Activated CD4-positive, alpha-beta memory T cell treated with anti-CD3 and anti-CD28 coated beads, Interleukin-2, amount 10 ng/mL, durations not matched to agents 7 days and 5 days (primary cell): Measurements from ENCODE around the gene RAB3A. TPM values are rescaled to one million over a fixed set of nuclear protein-coding genes. Genes with fewer than 3 reads are reported as not detected.

ENCODE experiments used
- CTCF ChIA-PET: fragments of 350-600 bp; sonication (Branson Sonifier 250); formaldehyde crosslinking; loops from one replicate; lab custom pipeline; 2021; ENCODE audit warnings: antibody characterized with exemption, inconsistent platforms; lab: Charles Lee
- POLR2A ChIA-PET: fragments of 350-600 bp; sonication (Branson Sonifier 250); formaldehyde crosslinking; loops from one replicate; lab custom pipeline; 2021; ENCODE audit warnings: antibody characterized with exemption; lab: Charles Lee
- DNase-seq: peaks from one replicate; pipeline ENCODE4 v3.0.0-alpha.2; 2020
- H3K27ac Mint-ChIP-seq: one replicate; pipeline ENCODE4 v1.8.0; 2021; ENCODE audit warnings: mild to moderate bottlenecking, mixed read lengths
- H3K27me3 Mint-ChIP-seq: one replicate; pipeline ENCODE4 v1.8.0; 2021; ENCODE audit warnings: mixed read lengths
- H3K36me3 Mint-ChIP-seq: one replicate; pipeline ENCODE4 v1.8.0; 2021; ENCODE audit warnings: low read depth, mixed read lengths
- H3K4me1 Mint-ChIP-seq: one replicate; pipeline ENCODE4 v1.8.0; 2021; ENCODE audit warnings: mixed read lengths
- H3K4me3 Mint-ChIP-seq: one replicate; pipeline ENCODE4 v1.8.0; 2021; ENCODE audit warnings: mild to moderate bottlenecking, mixed read lengths
- H3K9me3 Mint-ChIP-seq: one replicate; pipeline ENCODE4 v1.8.0; 2021; ENCODE audit warnings: mixed read lengths
- total RNA-seq, 2 experiments: library from RNA; stranded (reverse); gene quantifications; one replicate each; pipeline ENCODE4 v1.2.3, GENCODE V29; 2021

The RAB3A gene
- total RNA-seq, 2 experiments from 2014 or later, result 3.7 to 5.3 TPM

GRCh38 chr19:18230941-18231734 lies 27.3 kb upstream of the RAB3A start:
- Mint-ChIP-seq H3K4me1 (peaks cover 5% of the 10 kb centered on the region), H3K27me3 (peaks cover 51% of the 10 kb centered on the region)

GRCh38 chr19:18229915-18230314 lies 26.1 kb upstream of the RAB3A start:
- CTCF ChIA-PET, result interaction anchor here (0.7 to 4.4 kb wide), 4 partner anchors 22 to 99 kb away, joined by 3 to 22 read pairs (median 4); no protein-coding TSS in a partner anchor
- Mint-ChIP-seq H3K4me3 (no peak overlapping the region), H3K9me3 (peaks cover 2% of the 10 kb centered on the region), H3K4me1 (peaks cover 9% of the 10 kb centered on the region), H3K27me3 (peaks cover 63% of the 10 kb centered on the region), H3K27ac (no peak overlapping the region), H3K36me3 (no peaks in the 10 kb centered on the region)
- POLR2A ChIA-PET, result no interaction called here
- DNase-seq, result no peak

More at GRCh38 chr19:18230941-18231734, 27.3 kb upstream of the RAB3A start:
- CTCF ChIA-PET, result interaction anchor here (0.5 to 4.4 kb wide), 5 partner anchors 20 to 98 kb away, joined by 3 to 22 read pairs (median 4); no protein-coding TSS in a partner anchor
- H3K27ac Mint-ChIP-seq, result no peak overlapping the region
- peaks cover 2% of the 10 kb centered on the region for H3K9me3 Mint-ChIP-seq
- no peaks in the 10 kb centered on the region for H3K36me3 Mint-ChIP-seq
- no peak for DNase-seq
- POLR2A ChIA-PET, result no interaction called here
- H3K4me3 Mint-ChIP-seq, result no peak overlapping the region

GRCh38 chr19:18229474-18229873 lies 25.6 kb upstream of the RAB3A start:
- DNase-seq, result no peak
- Mint-ChIP-seq H3K4me3 (no peak overlapping the region), H3K27ac (no peak overlapping the region), H3K27me3 (peaks cover 67% of the 10 kb centered on the region), H3K9me3 (peaks cover 2% of the 10 kb centered on the region), H3K4me1 (peaks cover 13% of the 10 kb centered on the region), H3K36me3 (no peaks in the 10 kb centered on the region)
- POLR2A ChIA-PET, result no interaction called here
- CTCF ChIA-PET, result no interaction called here

- POLR2A ChIA-PET, result no interaction called here
Measured at GRCh38 chr19:18227781-18228271, 24.0 kb upstream of the RAB3A start.

GRCh38 chr19:18226956-18227780 lies 23.3 kb upstream of the RAB3A start:
- Mint-ChIP-seq H3K4me1 (peaks cover 14% of the 10 kb centered on the region), H3K4me3 (no peak overlapping the region), H3K9me3 (no peaks in the 10 kb centered on the region), H3K36me3 (no peaks in the 10 kb centered on the region), H3K27ac (no peak overlapping the region), H3K27me3 (peaks cover 58% of the 10 kb centered on the region)
- CTCF ChIA-PET, result no interaction called here
- no peak for DNase-seq
- POLR2A ChIA-PET, result no interaction called here

More at GRCh38 chr19:18227781-18228271, 24.0 kb upstream of the RAB3A start:
- Mint-ChIP-seq H3K9me3 (no peaks in the 10 kb centered on the region), H3K27ac (no peak overlapping the region), H3K27me3 (peaks cover 63% of the 10 kb centered on the region), H3K4me1 (peaks cover 18% of the 10 kb centered on the region), H3K4me3 (no peak overlapping the region), H3K36me3 (no peaks in the 10 kb centered on the region)
- DNase-seq, result no peak
- CTCF ChIA-PET, result no interaction called here

GRCh38 chr19:18225702-18226468 lies 22.0 kb upstream of the RAB3A start, which contains the start of gene PDE4C:
TSS of gene PDE4C (minus strand) at chr19:18226438. CDS start at chr19:18226415, 23 bp downstream.
- no peak for DNase-seq
- H3K27me3 Mint-ChIP-seq, result peaks cover 52% of the 10 kb centered on the region
- no peaks in the 10 kb centered on the region for H3K9me3 Mint-ChIP-seq
- no peak within 1 kb of the TSS for H3K4me3 Mint-ChIP-seq
- H3K4me1 Mint-ChIP-seq, result peaks cover 16% of the 10 kb centered on the region
- no peak within 1 kb of the TSS for H3K27ac Mint-ChIP-seq
- H3K36me3 Mint-ChIP-seq, result no peaks in the 10 kb centered on the region
- ChIA-PET CTCF (no interaction called here), POLR2A (no interaction called here)

GRCh38 chr19:18225355-18225701 lies 21.5 kb upstream of the RAB3A start:
- CTCF ChIA-PET, result interaction anchor here (1.5 to 2.9 kb wide), 3 partner anchors 27 to 103 kb away, joined by 12 to 17 read pairs (median 16); no protein-coding TSS in a partner anchor
- H3K4me3 Mint-ChIP-seq, result no peak overlapping the region
- peaks cover 50% of the 10 kb centered on the region for H3K27me3 Mint-ChIP-seq
- H3K4me1 Mint-ChIP-seq, result peaks cover 16% of the 10 kb centered on the region
- H3K9me3 Mint-ChIP-seq, result no peaks in the 10 kb centered on the region
- no peaks in the 10 kb centered on the region for H3K36me3 Mint-ChIP-seq
- no peak for DNase-seq
- no peak overlapping the region for H3K27ac Mint-ChIP-seq
- POLR2A ChIA-PET, result no interaction called here

- peak; percentile 93 for DNase-seq
- peak overlapping the region; percentile 47 for H3K27ac Mint-ChIP-seq
- peak overlapping the region; percentile 75 for H3K4me3 Mint-ChIP-seq
- H3K4me1 Mint-ChIP-seq, result peaks cover 18% of the 10 kb centered on the region
- peaks cover 51% of the 10 kb centered on the region for H3K27me3 Mint-ChIP-seq
- ChIA-PET CTCF (interaction anchor here (0.6 to 2.9 kb wide), 18 partner anchors 8 to 481 kb away, joined by 3 to 17 read pairs (median 6); partner anchors contain the start of genes LSM4, PIK3R2 and RAB3A), POLR2A (interaction anchor here (1.0 to 1.4 kb wide), 5 partner anchors 21 to 193 kb away, joined by 3 read pairs; partner anchors contain the start of genes JUND, MPV17L2 and RAB3A)
- no peaks in the 10 kb centered on the region for H3K9me3 Mint-ChIP-seq
- H3K36me3 Mint-ChIP-seq, result no peaks in the 10 kb centered on the region
Measured at GRCh38 chr19:18224525-18225354, 20.9 kb upstream of the RAB3A start.

GRCh38 chr19:18223860-18224524 lies 20.1 kb upstream of the RAB3A start:
- H3K4me3 Mint-ChIP-seq, result peak overlapping the region; percentile 75
- peak; percentile 46 for DNase-seq
- CTCF ChIA-PET, result interaction anchor here (0.6 to 2.9 kb wide), 18 partner anchors 9 to 482 kb away, joined by 3 to 17 read pairs (median 6); partner anchors contain the start of genes LSM4, PIK3R2 and RAB3A
- no peaks in the 10 kb centered on the region for H3K36me3 Mint-ChIP-seq
- H3K9me3 Mint-ChIP-seq, result no peaks in the 10 kb centered on the region
- POLR2A ChIA-PET, result interaction anchor here (0.9 to 1.4 kb wide), 6 partner anchors 19 to 194 kb away, joined by 3 read pairs; partner anchors contain the start of genes JUND, MPV17L2 and RAB3A
- H3K27ac Mint-ChIP-seq, result peak overlapping the region; percentile 47
- peaks cover 47% of the 10 kb centered on the region for H3K27me3 Mint-ChIP-seq
- peaks cover 18% of the 10 kb centered on the region for H3K4me1 Mint-ChIP-seq

GRCh38 chr19:18221815-18222725 lies 18.2 kb upstream of the RAB3A start:
- POLR2A ChIA-PET, result no interaction called here

More at GRCh38 chr19:18221815-18222725, 18.2 kb upstream of the RAB3A start:
- peaks cover 18% of the 10 kb centered on the region for H3K4me1 Mint-ChIP-seq
- no peaks in the 10 kb centered on the region for H3K36me3 Mint-ChIP-seq
- H3K27ac Mint-ChIP-seq, result no peak overlapping the region
- peaks cover 42% of the 10 kb centered on the region for H3K27me3 Mint-ChIP-seq
- no peak for DNase-seq
- no peak overlapping the region for H3K4me3 Mint-ChIP-seq
- CTCF ChIA-PET, result interaction anchor here (1.1 to 3.5 kb wide), 3 partner anchors 24 to 57 kb away, joined by 3 to 9 read pairs (median 6); no protein-coding TSS in a partner anchor
- H3K9me3 Mint-ChIP-seq, result no peaks in the 10 kb centered on the region
